GM19193 (cell line): ENCODE data around the gene ULBP2.

Experiments used
- POLR2A ChIP-seq: IDR thresholded peaks from 4 replicates; pipeline ENCODE4 v1.6.1; 2011; ENCODE audit not compliant: insufficient read depth, insufficient read length; ENCODE audit errors: extremely low read depth

ULBP2 gene

DNA sequence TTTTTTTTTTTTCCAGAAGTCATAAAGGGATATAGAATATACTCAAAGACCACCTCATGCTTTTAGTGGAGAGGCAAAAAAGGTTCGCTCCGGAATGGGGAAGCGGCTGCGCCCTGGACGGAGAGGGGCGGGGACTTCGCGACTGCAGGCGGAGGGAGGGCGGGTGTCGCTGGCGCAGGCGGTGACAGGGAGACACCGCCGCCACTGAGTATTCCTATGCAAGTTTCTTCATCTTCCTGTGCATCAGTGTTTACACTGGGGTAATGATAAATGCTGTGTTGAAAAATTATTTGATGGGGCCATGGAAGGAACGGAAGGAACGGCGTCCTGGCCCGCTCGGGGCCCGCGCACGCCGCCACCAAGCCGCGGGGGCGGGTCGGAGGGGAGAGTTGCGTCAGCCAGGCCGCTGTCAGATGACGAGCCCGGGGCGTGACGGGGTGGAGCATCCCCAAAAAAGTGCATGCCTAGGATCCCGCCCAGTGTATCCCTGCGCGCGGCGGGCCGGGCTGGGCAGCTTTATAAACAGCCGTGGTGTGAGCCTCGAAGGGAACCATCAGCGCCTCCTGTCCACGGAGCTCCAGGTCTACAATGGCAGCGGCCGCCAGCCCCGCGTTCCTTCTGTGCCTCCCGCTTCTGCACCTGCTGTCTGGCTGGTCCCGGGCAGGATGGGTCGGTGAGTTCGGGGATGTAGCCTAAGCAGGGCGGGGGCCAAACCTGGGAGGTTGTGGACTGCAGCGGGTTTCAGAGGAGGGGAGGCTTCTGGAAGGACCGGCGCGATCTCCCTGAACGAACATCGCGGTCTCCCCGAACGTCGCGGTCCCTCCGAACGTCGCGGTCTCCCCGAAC, 21.9 kb downstream of the ULBP2 start, which contains the start of gene ULBP1:
TSS of gene ULBP1 (plus strand) at position 482 of the 846 bp plus-strand sequence. CDS start at position 589, 107 bp downstream.
- no peak for TF ChIP-seq POLR2A

DNA sequence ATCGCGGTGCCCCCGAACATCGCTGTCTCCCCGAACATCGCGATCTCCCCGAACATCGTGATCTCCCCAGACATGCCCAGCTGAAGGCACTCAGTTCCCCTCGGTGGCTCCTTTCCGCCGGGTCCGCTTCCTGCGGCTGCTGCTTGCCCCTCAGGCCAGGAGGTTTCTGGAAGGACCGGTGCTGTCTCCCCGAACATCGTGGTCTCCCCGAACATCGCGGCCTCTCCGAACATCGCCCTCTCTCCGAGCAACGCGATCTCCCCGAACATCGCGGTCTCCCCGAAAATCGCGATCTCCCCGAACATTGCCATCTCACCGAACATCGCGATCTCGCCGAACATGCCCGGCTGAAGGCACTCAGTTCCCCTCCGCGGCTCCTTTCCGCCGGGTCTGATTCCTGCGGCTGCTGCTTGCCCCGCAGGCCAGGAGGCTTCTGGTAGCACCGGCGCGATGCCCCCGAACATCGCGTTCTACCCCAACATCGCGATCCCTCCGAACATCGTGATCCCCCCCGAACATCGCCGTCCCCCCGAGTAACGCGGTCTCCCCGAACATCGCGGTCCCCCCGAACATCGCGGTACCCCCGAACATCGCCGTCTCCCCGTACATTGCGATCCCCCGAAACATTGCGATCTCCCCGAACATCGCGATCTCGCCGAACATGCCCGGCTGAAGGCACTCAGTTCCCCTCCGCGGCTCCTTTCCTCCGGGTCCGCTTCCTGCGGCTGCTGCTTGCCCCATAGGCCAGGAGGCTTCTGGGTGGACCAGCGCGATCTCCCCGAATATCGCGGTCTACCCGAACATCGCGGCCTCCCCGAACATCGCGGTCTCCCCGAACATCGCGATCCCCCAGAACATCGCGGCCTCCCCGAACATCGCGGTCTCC, 22.7 kb downstream of the ULBP2 start:
- TF ChIP-seq POLR2A = no peak

DNA sequence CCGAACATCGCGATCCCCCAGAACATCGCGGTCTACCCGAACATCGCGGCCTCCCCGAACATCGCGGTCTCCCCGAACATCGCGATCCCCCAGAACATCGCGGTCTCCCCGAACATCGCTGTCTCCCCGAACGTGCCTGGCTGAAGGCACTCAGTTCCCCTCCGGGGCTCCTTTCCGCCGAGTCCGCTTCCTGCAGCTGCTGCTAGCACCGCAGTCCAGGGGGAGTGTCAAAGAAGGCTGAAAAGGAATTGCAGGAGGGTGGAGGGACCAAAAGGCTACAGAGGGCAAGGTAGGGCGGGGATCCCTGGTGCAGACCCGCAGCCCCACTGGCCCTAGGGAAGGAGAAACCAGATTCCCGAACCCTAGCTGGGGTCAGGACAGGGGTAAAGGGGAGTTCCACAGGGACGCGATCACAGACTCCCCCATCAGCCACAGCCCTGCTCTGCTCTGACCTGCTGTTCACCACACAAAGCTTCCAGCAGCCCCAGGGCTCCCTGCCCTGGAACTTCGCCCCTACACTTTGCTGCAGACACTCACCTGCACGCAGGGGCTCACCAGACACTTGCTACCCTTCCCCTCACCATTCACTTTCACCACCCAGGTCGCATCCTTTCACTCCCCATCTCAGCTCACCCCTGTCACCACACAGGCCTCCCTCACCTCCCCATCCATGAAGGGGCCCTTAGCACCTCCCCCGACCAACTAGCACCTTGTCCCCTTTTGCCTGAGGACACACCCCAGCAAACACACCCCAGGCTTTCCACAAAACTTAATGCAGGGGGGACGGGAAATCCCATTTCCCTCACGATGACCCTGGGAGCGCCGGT, 23.6 kb downstream of the ULBP2 start:
- TF ChIP-seq POLR2A = no peak

DNA sequence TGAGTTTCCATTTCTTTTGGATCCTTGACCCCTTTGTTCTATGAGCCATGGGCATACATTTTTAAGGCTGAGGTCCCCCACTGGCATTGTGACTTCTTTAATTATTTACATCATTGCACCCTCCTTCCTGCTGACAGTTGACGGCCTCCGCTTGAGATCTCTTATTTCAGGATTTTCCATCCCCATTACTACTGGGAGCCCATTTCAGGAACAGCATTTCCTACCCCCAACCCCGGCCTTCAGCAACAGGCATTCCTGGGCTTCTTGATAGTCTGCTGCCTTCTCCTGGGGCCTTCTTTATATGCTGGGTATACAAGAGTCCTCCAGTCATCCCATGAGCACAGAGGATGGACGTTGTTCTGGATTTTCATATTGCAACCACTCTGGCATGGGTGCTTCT, 25.8 kb downstream of the ULBP2 start:
- TF ChIP-seq POLR2A = no peak

DNA sequence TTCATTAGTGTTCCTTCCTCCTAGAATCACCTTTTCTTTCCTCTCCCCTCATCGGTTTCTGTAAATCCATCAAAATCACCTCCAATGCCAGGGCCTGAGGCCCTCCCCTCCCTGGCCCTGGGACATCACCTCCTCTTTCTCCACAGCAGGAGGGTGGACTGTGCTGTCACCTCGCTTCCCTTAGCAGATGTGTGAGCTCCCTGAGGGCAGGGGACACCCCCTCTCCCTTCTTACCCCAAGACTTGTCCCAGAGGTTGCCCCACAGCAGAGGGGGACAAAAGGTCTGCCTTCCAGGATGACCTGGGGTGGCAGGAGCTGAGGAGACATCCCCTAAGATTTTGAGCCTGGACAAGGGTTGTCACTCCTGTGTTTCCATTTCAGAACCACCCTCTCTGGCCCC, 27.8 kb downstream of the ULBP2 start:
- TF ChIP-seq POLR2A = no peak

DNA sequence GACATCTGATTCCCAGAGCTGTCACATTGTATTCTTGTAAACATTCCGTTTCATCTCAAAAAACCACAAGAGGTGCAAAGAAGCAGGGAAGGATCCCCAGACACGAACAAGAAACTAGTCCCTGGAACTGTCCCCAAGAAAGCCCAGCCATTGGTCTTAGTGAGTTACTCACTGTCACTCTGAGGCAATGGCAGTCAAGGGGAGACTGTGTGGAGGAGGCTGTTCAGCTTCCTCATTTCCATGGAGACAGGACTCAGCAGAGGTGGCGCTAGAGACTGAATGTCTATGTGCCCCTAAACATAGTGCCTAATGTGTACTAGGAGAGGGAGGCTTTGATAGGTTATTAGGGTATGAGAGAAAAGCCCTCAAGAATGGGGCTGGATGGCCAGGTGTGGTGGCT, 33.0 kb downstream of the ULBP2 start:
- TF ChIP-seq POLR2A = no peak

DNA sequence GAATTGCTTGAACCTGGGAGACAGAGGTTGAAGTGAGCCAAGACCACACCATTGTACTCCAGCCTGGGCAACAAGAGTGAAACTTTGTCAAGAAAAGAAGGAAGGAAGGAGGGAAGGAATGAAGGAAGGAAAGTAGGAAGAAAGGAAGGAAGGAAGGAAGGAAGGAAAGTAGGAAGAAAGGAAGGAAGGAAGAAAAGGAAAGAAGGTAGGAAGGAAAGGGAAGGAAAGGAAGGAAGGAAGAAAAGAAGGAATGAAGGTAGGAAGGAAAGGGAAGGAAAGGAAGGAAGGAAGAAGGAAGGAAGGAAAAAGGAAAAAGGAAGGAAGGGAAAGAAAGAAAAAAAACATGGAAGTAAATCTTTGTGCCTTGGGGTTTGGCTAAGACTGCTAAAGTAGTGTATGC, 33.6 kb downstream of the ULBP2 start:
- TF ChIP-seq POLR2A = no peak

DNA sequence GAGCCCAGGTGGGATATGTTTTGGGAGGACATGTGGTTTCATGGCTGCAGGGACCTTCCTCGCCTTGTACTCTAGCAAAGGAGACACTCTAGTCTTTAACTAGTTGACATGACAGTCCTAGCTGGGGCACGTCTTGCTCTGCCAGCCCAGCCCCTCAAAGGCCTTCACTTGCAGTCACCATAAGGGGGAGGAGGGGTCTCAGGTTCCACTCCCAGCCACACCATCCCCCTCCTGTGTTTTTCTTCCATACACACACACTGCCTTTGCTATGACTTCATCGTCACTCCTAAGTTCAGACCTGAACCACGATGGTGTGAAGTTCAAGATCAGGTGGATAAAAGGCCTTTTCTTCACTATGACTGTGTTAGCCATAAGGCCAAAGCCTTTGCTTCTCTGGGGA, 35.4 kb downstream of the ULBP2 start:
- TF ChIP-seq POLR2A = no peak

DNA sequence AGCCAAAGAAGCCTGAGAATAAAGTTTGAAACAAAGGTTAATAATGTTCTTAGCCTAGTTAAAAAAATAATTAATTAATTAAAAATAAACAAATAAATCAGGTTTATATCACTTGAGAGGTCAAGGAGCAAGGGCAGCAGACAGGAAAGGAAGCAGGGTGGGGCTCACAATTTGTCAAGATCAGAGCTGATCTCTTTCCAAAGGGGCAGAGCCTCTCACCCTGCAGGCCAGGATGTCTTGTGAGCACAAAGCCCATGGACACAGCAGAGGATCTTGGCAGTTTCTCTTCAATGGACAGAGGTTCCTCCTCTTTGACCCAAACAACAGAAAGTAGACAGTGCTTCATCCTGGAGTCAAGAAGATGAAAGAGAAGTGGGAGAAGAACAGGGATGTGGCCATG, 36.8 kb downstream of the ULBP2 start:
- no peak for TF ChIP-seq POLR2A

DNA sequence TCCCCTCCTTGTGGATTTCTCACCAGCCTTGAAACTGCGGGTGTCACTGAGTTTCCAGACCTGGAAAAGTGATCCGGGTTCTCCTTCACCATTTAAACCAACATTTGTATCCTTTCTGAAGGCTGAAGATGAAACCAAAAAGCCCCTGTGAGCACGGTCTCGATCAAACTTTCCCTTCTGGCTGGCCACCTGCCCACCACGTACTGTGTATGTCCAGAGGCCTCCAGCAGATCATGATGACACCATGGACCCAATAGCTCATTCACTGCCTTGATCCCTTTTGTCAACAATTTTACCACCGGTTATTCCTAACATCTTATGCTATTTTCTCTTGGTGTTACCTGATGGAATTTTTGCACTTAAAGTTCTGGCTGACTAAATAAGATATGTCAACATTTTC, 37.5 kb downstream of the ULBP2 start:
- TF ChIP-seq POLR2A = no peak

DNA sequence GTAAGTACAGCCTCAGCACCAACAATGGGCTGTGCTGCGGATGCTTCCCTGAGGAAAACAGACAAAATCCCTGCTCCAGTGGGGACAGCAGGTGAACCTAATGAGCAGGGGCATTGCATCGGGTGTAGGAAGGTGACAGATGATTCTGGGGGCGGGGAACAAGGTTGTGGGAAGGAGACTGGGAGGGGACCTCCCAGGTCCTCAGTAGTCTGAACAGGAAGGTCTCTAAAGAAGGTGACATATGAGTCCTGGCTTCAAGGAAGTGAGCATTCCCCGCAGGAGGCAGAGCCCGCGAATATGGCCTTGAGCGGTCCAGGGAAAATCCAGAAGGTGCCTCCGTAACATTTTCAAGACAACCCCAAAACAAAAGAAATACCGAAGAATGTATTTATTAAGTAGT, 41.3 kb downstream of the ULBP2 start:
- no peak for TF ChIP-seq POLR2A

DNA sequence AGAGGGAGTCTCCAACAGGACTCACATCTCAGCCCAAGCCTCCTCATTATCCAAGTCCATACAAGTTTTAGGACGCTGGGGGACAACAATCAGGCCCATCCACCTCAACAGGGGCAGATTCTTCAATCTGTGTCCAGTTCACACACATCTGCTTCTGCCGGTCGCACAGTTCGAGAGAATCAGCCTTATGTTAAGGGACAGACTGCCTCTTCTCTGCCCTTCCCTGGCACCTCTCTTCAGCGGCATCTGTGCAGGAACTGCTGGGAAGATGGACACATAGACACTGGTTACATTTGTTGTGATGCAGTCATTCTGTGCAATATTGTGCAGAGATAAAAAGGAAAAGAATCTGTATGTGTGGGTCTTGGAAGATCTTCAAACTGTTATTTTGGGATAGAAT, 43.0 kb downstream of the ULBP2 start:
- no peak for TF ChIP-seq POLR2A

DNA sequence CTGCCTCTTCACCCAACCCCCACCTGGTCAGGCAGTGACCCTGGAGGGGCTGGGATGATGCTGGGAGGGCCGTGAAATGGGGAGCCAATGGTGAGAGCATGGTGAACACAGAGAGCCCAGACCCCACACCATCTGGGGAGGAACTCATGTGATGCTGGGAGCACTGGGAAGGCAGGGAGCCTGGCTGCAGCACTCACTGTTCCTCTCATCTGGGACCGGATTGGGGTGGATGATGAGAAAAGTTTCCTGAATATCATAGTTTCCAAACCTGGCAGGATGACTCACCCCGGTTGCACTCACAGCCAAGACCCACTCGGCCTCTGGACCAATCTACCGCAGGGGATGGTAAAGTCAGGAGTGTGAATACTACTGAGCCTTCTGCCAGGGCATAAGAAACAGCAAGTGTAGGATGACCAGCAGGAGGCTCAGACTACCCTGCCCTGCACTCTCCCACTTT, 43.7 kb downstream of the ULBP2 start:
- TF ChIP-seq POLR2A = no peak

DNA sequence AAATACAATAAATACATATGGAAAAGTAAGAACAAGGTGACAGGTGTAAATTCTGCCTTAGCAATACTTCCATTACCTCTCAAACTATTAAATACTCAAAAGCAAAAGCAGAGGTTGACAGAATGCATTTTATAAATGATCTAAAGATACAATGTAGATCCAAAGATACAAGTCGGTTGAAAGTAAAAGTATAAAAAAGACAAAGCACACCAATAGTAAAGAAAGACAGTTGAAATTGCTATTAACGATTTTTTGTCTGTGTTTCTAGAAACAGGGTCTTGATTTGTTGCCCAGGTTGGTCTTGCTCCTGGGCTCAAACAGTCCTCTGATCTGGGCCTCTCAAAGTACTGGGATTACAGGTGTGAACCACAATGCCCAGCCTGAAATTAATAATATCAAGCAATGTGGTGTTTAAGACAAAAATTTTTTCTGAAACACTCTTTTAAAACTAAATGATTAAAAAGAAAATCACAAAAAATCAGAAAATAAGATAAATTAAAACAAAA, 45.8 kb downstream of the ULBP2 start:
- TF ChIP-seq POLR2A = no peak
